Liver (tissue), 9 donors: ENCODE results near the gene MSL1. TPM values are rescaled to one million over a fixed set of nuclear protein-coding genes. Genes with fewer than 3 reads are reported as not detected.

Source experiments
- DNase-seq: peaks from one replicate; pipeline ENCODE4 v3.0.0-alpha.2; 2017; ENCODE audit warnings: low spot score
- H3K27ac ChIP-seq, 2 donors: one replicate each; pipeline ENCODE4 v1.7.0; 2013; ENCODE audit warnings: inconsistent platforms in 2 of 2, low read length in 2 of 2, control low read depth in 1 of 2, low read depth in 1 of 2, mild to moderate bottlenecking in 1 of 2
- H3K27me3 ChIP-seq, 4 donors: one replicate each; pipeline versions ENCODE4 v1.6.1 to v1.7.0; 2013; ENCODE audit warnings: low read length in 3 of 4, inconsistent platforms in 1 of 4, mild to moderate bottlenecking in 1 of 4, moderate library complexity in 1 of 4; ENCODE audit not compliant: control insufficient read depth in 4 of 4, insufficient read depth in 4 of 4
- H3K36me3 ChIP-seq, 4 donors: one replicate each; pipeline versions ENCODE4 v1.6.1 to v1.7.0; 2013; ENCODE audit warnings: low read length in 3 of 4, mild to moderate bottlenecking in 3 of 4, low read depth in 1 of 4, moderate library complexity in 1 of 4; ENCODE audit not compliant: control insufficient read depth in 4 of 4, insufficient read depth in 3 of 4
- H3K4me1 ChIP-seq, 4 donors: one replicate each; pipeline versions ENCODE4 v1.6.1 to v1.7.0; 2013; ENCODE audit warnings: low read length in 3 of 4, mild to moderate bottlenecking in 3 of 4, moderate library complexity in 1 of 4; ENCODE audit not compliant: control insufficient read depth in 4 of 4, insufficient read depth in 4 of 4
- H3K4me3 ChIP-seq, 3 donors: one replicate each; pipeline versions ENCODE4 v1.6.1 to v1.7.0; 2013; ENCODE audit warnings: low read length in 3 of 3, control low read depth in 1 of 3, low read depth in 1 of 3, mild to moderate bottlenecking in 1 of 3
- H3K9ac ChIP-seq, 2 donors: one replicate each; pipeline ENCODE4 v1.7.0; 2013; ENCODE audit warnings: low read length in 2 of 2, mild to moderate bottlenecking in 2 of 2, moderate library complexity in 2 of 2, control low read depth in 1 of 2, low read depth in 1 of 2
- H3K9me3 ChIP-seq, 4 donors: one replicate each; pipeline versions ENCODE4 v1.6.1 to v1.7.0; 2013; ENCODE audit warnings: low read length in 3 of 4; ENCODE audit not compliant: control insufficient read depth in 4 of 4
- CTCF ChIP-seq: fragments of 150-350 bp; IDR thresholded peaks from 2 replicates; pipeline ENCODE4 v1.5.1; 2017; ENCODE audit warnings: improper control_type of control experiment, low read depth, low read length; ENCODE audit not compliant: missing input control
- FOXA2 ChIP-seq: IDR thresholded peaks from 2 replicates; pipeline ENCODE4 v1.6.1; 2016; ENCODE audit warnings: antibody characterized with exemption
- HNF4A ChIP-seq, 2 donors: conservative IDR thresholded peaks; 2 replicates each; pipeline ENCODE4 v1.6.1; 2016; ENCODE audit warnings: antibody characterized with exemption in 2 of 2, mild to moderate bottlenecking in 2 of 2
- JUND ChIP-seq, 2 donors: IDR thresholded peaks; 2 replicates each; pipeline ENCODE4 v1.6.1; 2016; ENCODE audit warnings: antibody characterized with exemption in 2 of 2
- MAX ChIP-seq: IDR thresholded peaks from 2 replicates; pipeline ENCODE4 v1.6.1; 2016; ENCODE audit warnings: antibody characterized with exemption
- NR2F2 ChIP-seq: IDR thresholded peaks from 2 replicates; pipeline ENCODE4 v1.6.1; 2016; ENCODE audit warnings: antibody characterized with exemption
- REST ChIP-seq: IDR thresholded peaks from 2 replicates; pipeline ENCODE4 v1.6.1; 2016; ENCODE audit warnings: antibody characterized with exemption, mild to moderate bottlenecking
- ZBTB33 ChIP-seq: IDR thresholded peaks from 2 replicates; pipeline ENCODE4 v1.6.1; 2016; ENCODE audit warnings: antibody characterized with exemption
- WGBS: extraction: QIAGEN DNeasy Blood & Tissue Kit; methylation state at CpG from one replicate; pipeline ENCODE4 v1.1.7; 2013; 5-methylcytosine and 5-hydroxymethylcytosine counted together
- polyA plus RNA-seq, 2 donors: library from polyadenylated mRNA; stranded (reverse) in 1 of 2; unstranded in 1 of 2; fragments of 200-250 nt in 1 of 2; fragments of >200 nt in 1 of 2; fragmentation: Nextera tagmentation in 1 of 2; extraction: Ambion mirVana in 1 of 2; gene quantifications; one replicate each; pipeline versions ENCODE4 v1.2.1 to v1.2.3, GENCODE V29; 2013 to 2015
- total RNA-seq, 2 donors: library from RNA; depleted of rRNA; stranded (reverse); fragments of >200 nt; gene quantifications; one replicate each; pipeline ENCODE4 v1.2.3, GENCODE V29; 2014
- donor health status: healthy.
- donor health status: healthy.
- donor health status: healthy.
- donor health status: healthy.
- donor health status: healthy.

The MSL1 gene
- total and polyA plus RNA-seq, 4 donors: 7.9 to 43.7 (median 23.6) TPM

- TF ChIP-seq ZBTB33 (no peak), JUND (IDR thresholded peaks at IDR 0.05) (no peak), CTCF (no peak), HNF4A (conservative IDR thresholded peaks at IDR 0.05) (no peak), REST (no peak), FOXA2 (no peak), NR2F2 (no peak), MAX (no peak)
- Histone ChIP-seq H3K36me3 (no peaks in the 10 kb centered on the region), H3K9ac (peak overlapping the region in 1 of 2 donors; percentile 75), H3K4me3 (no peak overlapping the region), H3K27ac (peak overlapping the region; percentile 82 to 99), H3K4me1 (peaks cover 13 to 73% (median 51%) of the 10 kb centered on the region in 4 donors), H3K9me3 (no peaks in the 10 kb centered on the region), H3K27me3 (no peaks in the 10 kb centered on the region)
- DNase-seq: no peak
- WGBS: 70% methylated on average over 20 of the region's 20 CpGs
These were observed 14.8 kb upstream of the MSL1 start for GRCh38 chr17:40106760-40107521.

- Histone ChIP-seq H3K4me3 (no peak overlapping the region), H3K9ac (peak overlapping the region; percentile 20 to 75), H3K27ac (peak overlapping the region; percentile 82 to 99), H3K4me1 (peaks cover 12 to 78% (median 57%) of the 10 kb centered on the region in 4 donors), H3K9me3 (no peaks in the 10 kb centered on the region), H3K27me3 (no peaks in the 10 kb centered on the region), H3K36me3 (no peaks in the 10 kb centered on the region)
- TF ChIP-seq ZBTB33 (no peak), HNF4A (conservative IDR thresholded peaks at IDR 0.05) (peak in 1 of 2 donors; percentile 45)
- no peak for DNase-seq
- WGBS: 59% methylated on average over 5 of the region's 5 CpGs
These were observed 14.1 kb upstream of the MSL1 start for GRCh38 chr17:40107522-40108174.
